GM10248 (cell line): Measurements from ENCODE around the gene MELTF.

ENCODE experiments used
- CTCF ChIA-PET: fragments of 300-600 bp; sonication (Branson Sonifier 250); formaldehyde crosslinking; extraction: SDS; loops from one replicate; lab custom pipeline; 2021; ENCODE audit warnings: antibody characterized with exemption; lab: Yijun Ruan, JAX
- POLR2A ChIA-PET: fragments of 350-650 bp; sonication (Branson Sonifier 250); formaldehyde crosslinking; extraction: SDS; loops from one replicate; lab custom pipeline; 2020; ENCODE audit warnings: antibody characterized with exemption; lab: Yijun Ruan, JAX
- DNase-seq: peaks from one replicate; pipeline ENCODE4 v3.0.0; 2012; ENCODE audit errors: extremely low spot score
- TF ChIP-seq, protein P1 (sequence below): IDR thresholded peaks from 2 replicates; pipeline ENCODE4 v1.5.1; 2012; ENCODE audit warnings: mild to moderate bottlenecking, low read depth; ENCODE audit errors: extremely low read depth, missing control alignments, control extremely low read depth

Gene MELTF

GRCh38 chr3:197027151-197027895, 2.3 kb downstream of the MELTF start:
- ChIA-PET CTCF (interaction anchor here (4.9 to 5.4 kb wide), 2 partner anchors 9 to 22 kb away, joined by 42 to 64 read pairs; no protein-coding TSS in a partner anchor), POLR2A (no interaction called here)
- TF ChIP-seq, protein P1, sequence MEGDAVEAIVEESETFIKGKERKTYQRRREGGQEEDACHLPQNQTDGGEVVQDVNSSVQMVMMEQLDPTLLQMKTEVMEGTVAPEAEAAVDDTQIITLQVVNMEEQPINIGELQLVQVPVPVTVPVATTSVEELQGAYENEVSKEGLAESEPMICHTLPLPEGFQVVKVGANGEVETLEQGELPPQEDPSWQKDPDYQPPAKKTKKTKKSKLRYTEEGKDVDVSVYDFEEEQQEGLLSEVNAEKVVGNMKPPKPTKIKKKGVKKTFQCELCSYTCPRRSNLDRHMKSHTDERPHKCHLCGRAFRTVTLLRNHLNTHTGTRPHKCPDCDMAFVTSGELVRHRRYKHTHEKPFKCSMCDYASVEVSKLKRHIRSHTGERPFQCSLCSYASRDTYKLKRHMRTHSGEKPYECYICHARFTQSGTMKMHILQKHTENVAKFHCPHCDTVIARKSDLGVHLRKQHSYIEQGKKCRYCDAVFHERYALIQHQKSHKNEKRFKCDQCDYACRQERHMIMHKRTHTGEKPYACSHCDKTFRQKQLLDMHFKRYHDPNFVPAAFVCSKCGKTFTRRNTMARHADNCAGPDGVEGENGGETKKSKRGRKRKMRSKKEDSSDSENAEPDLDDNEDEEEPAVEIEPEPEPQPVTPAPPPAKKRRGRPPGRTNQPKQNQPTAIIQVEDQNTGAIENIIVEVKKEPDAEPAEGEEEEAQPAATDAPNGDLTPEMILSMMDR, result no peak
- no peak for DNase-seq

DNA sequence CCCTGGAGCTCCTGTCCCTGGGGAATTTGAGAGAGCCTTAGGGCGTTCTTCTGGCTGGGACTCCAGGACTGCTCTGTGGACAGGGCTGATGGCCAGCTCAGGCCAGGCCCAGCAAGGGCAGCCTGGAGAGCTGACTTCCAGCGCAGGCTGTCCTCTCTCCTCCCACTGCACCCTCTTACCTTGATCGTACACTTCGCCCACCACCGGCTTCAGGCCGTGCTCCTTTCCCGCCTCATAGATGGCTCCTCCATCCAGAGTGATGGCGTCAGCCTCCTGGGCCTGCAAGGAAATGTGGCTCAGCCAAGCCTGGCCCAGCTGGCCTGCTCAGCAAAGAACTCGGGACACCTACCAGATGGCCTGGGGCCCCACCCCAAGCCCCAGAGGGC, 3.1 kb downstream of the MELTF start:
- CTCF ChIA-PET, result interaction anchor here (0.8 to 1.4 kb wide), 3 partner anchors 18 to 189 kb away, joined by 3 to 4 read pairs (median 3); no protein-coding TSS in a partner anchor
- DNase-seq, result no peak
- POLR2A ChIA-PET, result no interaction called here
- TF ChIP-seq, protein P1, result no peak

GRCh38 chr3:197025736-197026480, 3.7 kb downstream of the MELTF start:
- TF ChIP-seq, protein P1, result no peak
- ChIA-PET POLR2A (no interaction called here), CTCF (interaction anchor here (0.8 to 1.4 kb wide), 4 partner anchors 18 to 189 kb away, joined by 3 to 4 read pairs (median 3); no protein-coding TSS in a partner anchor)
- no peak for DNase-seq

- TF ChIP-seq, protein P1, result no peak
- POLR2A ChIA-PET, result no interaction called here
- CTCF ChIA-PET, result interaction anchor here (1.2 to 2.9 kb wide), 3 partner anchors 19 to 165 kb away, joined by 3 to 12 read pairs (median 4); no protein-coding TSS in a partner anchor
- no peak for DNase-seq
Observed at GRCh38 chr3:197024881-197025735, 4.5 kb downstream of the MELTF start.

DNA sequence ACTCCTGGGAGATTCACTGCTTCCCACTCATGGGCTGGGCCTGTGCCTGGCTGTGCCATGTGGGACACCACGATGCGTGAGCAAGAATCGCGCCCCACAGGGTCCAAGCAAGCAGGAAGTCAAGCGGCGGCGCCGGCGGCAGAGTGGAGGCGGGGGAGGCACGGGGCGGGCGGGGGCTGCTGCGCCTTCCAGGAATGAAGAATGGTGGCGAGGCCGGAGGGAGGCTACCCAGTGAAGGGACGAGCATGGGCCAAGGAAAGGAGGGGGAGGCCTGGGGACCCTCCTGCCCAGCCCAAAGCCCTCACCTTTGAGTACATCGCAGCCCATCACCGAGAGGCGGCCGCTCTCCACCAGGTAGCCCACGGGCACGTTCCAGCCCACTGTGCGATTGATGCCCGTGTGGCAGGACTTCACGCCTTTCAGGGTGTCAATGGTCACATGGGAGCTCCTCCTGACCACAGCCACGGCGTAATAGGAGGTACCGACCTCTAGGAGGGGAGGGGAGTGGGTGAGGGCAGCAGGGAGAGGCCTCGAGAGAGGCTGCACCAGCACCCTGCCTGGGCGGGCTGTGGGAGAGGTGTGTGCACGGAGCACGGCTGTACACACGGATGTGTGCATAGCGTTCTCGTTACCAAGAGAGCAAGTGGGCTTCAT, 5.5 kb downstream of the MELTF start:
- TF ChIP-seq, protein P1, result no peak
- ChIA-PET POLR2A (no interaction called here), CTCF (interaction anchor here (1.4 to 2.9 kb wide), 4 partner anchors 7 to 21 kb away, joined by 3 to 12 read pairs (median 9); no protein-coding TSS in a partner anchor)
- no peak for DNase-seq
